ENCODE data around the gene DDB1. TPM values are rescaled to one million over a fixed set of nuclear protein-coding genes. Genes with fewer than 3 reads are reported as not detected.

Gene DDB1
- total RNA-seq, 1 experiment from 2014 or later: 297 TPM

DNA sequence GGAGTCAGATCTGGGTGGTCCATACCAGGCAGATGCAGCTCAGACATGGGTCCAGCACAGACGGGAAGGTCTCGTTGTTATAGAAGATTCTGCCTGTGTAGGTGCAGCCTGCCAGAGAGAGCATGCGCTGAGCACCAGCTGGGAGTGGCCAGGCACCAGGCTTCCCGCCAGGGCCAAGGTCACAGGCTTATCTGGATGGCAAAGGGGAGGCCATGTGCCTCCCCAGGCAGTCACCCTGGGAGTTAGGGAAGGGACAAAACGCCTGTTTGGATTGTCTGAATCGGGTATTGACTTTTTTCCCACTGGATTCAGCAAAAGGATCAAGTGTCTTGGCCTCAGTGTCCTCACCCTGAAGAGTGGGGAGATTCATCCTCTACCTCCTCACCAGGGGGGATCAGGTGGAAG lies 65.5 kb downstream of the DDB1 start:
- DNase-seq: no peak
- H2BK15ac ChIP-seq (ENCODE audit: low read depth, low read length): no peak overlapping the region
- no peaks in the 10 kb centered on the region for H3K4me1 ChIP-seq (ENCODE audit: insufficient read depth, low read length)
- H3K79me1 ChIP-seq (ENCODE audit: insufficient read depth, low read depth, low read length, poor library complexity, severe bottlenecking): no peaks in the 10 kb centered on the region
- no peaks in the 10 kb centered on the region for H4K20me1 ChIP-seq (ENCODE audit: control insufficient read depth, insufficient read depth, insufficient read length)
- H3K18ac ChIP-seq (ENCODE audit: insufficient read length, low read depth, low read length): no peak overlapping the region
- no peak overlapping the region for H2AK5ac ChIP-seq (ENCODE audit: insufficient read length, low read length)
- Mint-ChIP-seq H3K36me3 (ENCODE audit: insufficient read depth in 1 of 3, low read depth in 3 of 3) (peaks cover 0 to 22% (median 0%) of the 10 kb centered on the region in 3 experiments; a peak in 2 of 7 replicates), H3K27ac (peak overlapping the region in 1 of 3 experiments; percentile 73; a peak in 1 of 7 replicates), H3K9me3 (no peaks in the 10 kb centered on the region), H3K4me3 (no peak overlapping the region), H3K4me1 (no peaks in the 10 kb centered on the region), H3K27me3 (ENCODE audit: low read depth) (no peaks in the 10 kb centered on the region)
- H3K27ac ChIP-seq (ENCODE audit: insufficient read length, low read depth, low read length): no peak overlapping the region
- no peak overlapping the region for H2BK20ac ChIP-seq (ENCODE audit: low read depth, low read length, poor library complexity, severe bottlenecking)
- H3K4ac ChIP-seq (ENCODE audit: low read depth, low read length): no peak overlapping the region
- H3K14ac ChIP-seq (ENCODE audit: insufficient read depth, low read length): no peak overlapping the region
- H3K9me3 ChIP-seq (ENCODE audit: control insufficient read depth, low read depth, low read length): no peaks in the 10 kb centered on the region
- H3T11ph ChIP-seq (ENCODE audit: low read length): no peak overlapping the region
- no peak overlapping the region for H2AFZ ChIP-seq (ENCODE audit: low read length)
- TF ChIP-seq, protein P1, sequence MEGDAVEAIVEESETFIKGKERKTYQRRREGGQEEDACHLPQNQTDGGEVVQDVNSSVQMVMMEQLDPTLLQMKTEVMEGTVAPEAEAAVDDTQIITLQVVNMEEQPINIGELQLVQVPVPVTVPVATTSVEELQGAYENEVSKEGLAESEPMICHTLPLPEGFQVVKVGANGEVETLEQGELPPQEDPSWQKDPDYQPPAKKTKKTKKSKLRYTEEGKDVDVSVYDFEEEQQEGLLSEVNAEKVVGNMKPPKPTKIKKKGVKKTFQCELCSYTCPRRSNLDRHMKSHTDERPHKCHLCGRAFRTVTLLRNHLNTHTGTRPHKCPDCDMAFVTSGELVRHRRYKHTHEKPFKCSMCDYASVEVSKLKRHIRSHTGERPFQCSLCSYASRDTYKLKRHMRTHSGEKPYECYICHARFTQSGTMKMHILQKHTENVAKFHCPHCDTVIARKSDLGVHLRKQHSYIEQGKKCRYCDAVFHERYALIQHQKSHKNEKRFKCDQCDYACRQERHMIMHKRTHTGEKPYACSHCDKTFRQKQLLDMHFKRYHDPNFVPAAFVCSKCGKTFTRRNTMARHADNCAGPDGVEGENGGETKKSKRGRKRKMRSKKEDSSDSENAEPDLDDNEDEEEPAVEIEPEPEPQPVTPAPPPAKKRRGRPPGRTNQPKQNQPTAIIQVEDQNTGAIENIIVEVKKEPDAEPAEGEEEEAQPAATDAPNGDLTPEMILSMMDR (conservative IDR thresholded peaks at IDR 0.05): no peak
- H3K23me2 ChIP-seq (ENCODE audit: insufficient read length, low read depth, low read length, poor library complexity, severe bottlenecking): no peaks in the 10 kb centered on the region
- no CpG with 5 or more reads among the region's 6 CpGs for whole genome bisulfite sequencing (ENCODE audit: extremely low coverage, insufficient read length, low lambda C conversion rate)
- H4K8ac ChIP-seq (replicated peaks; ENCODE audit: insufficient read length, low read depth, low read length): no peak overlapping the region
- no peak overlapping the region for H2BK12ac ChIP-seq (ENCODE audit: insufficient read length, low read depth, low read length)
- no peak overlapping the region for H3K23ac ChIP-seq (ENCODE audit: insufficient read length, low read depth, low read length)
- no peaks in the 10 kb centered on the region for H3K27me3 ChIP-seq (ENCODE audit: insufficient read depth, low read length)
- H3K79me2 ChIP-seq (ENCODE audit: insufficient read depth, low read length): no peaks in the 10 kb centered on the region
- no peak overlapping the region for H4K91ac ChIP-seq (ENCODE audit: insufficient read length, low read depth, low read length)
- no peak overlapping the region for H3K9ac ChIP-seq (ENCODE audit: extremely low read depth, insufficient read length, low read length)
- no peak overlapping the region for H4K5ac ChIP-seq (ENCODE audit: insufficient read length, low read depth, low read length)
- H3K56ac ChIP-seq (ENCODE audit: insufficient read length, low read depth, low read length): no peak overlapping the region
- no peak overlapping the region for H2BK5ac ChIP-seq (ENCODE audit: insufficient read length, low read length)
- H2BK120ac ChIP-seq (ENCODE audit: low read depth, low read length, poor library complexity, severe bottlenecking): no peak overlapping the region
- H3K4me2 ChIP-seq (ENCODE audit: insufficient read depth, insufficient read length, low read length): no peak overlapping the region
